Mucosa of stomach (tissue), 1 donor: Measurements from ENCODE around the gene GMPR2.
"Not testable (repeated sequence)": the region's sequence is repeated elsewhere in the genome, so short reads cannot be mapped to it uniquely, and the experiment has no call there.

Experiments used
- H3K27me3 ChIP-seq: one replicate; pipeline ENCODE4 v1.7.0; 2013; ENCODE audit warnings: mild to moderate bottlenecking, low read length; ENCODE audit not compliant: control insufficient read depth, insufficient read depth
- H3K36me3 ChIP-seq: one replicate; pipeline ENCODE4 v1.7.0; 2013; ENCODE audit warnings: low read length; ENCODE audit not compliant: control insufficient read depth, insufficient read depth
- H3K4me1 ChIP-seq: one replicate; pipeline ENCODE4 v1.7.0; 2013; ENCODE audit warnings: mild to moderate bottlenecking, low read length; ENCODE audit not compliant: control insufficient read depth, insufficient read depth
- H3K4me3 ChIP-seq: one replicate; pipeline ENCODE4 v1.7.0; 2013; ENCODE audit warnings: low read length
- H3K9ac ChIP-seq: one replicate; pipeline ENCODE4 v1.7.0; 2013; ENCODE audit warnings: mild to moderate bottlenecking, low read length, moderate library complexity
- H3K9me3 ChIP-seq: one replicate; pipeline ENCODE4 v1.7.0; 2013; ENCODE audit warnings: mild to moderate bottlenecking, low read length, moderate library complexity; ENCODE audit not compliant: control insufficient read depth
- donor health status: Pancreatic carcinoma.

GMPR2 gene

DNA sequence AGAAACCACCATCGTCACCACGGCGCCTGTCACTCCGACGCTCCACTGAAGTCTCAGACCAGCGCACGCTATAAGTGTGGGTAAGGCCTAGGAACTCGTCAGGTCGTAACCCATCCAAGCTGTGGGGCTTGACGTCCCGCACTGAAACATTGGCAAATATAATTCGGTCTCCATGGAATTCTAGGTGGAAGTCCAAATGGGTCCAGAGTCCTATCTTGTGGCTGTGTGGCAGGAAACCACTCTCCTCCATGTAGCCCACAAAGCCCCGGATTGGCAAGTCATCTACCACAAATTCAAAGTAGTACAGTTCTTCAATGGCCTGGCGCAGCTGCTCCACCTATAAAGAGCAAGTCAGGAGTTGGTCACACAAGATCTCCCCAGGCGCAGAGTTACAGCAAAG is 39.8 kb upstream of the GMPR2 start:
- peaks cover 26% of the 10 kb centered on the region for H3K4me1 ChIP-seq
- H3K36me3 ChIP-seq, result no peaks in the 10 kb centered on the region
- H3K9me3 ChIP-seq, result no peaks in the 10 kb centered on the region
- no peak overlapping the region for H3K9ac ChIP-seq
- no peaks in the 10 kb centered on the region for H3K27me3 ChIP-seq
- no peak overlapping the region for H3K4me3 ChIP-seq

DNA sequence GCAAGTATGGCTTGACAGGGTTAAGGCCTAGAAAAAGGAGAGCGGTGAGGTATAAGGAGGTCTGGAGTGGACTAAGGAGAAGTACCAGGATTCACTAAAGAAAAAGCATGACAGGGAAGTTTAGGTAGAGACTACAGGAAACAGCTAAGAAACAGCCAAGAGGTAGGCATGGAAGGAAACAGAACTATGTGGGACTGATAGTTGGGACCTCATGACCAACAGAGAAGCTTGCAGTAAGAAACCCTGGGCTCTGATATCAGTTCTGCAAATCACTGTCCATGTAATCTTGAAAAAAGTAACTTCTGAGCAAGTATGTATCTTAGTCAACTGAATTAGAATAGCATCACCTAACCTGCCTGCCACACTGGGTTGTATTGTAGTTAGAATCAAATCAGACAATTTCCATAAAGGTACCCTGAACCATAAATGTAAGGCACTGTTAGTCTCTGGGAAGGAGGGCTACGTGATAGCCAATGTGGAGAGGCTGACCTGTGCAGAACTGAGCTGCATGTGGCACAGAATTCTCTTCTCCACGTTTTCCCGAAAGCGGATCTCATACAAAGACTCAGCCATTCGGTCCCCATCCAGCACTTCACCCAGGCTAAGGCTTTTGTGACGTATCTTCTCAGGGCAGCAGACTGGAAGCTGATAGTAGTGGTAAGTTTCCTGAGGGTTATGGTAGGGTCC is 38.4 kb upstream of the GMPR2 start:
- Histone ChIP-seq H3K27me3 (no peaks in the 10 kb centered on the region), H3K36me3 (no peaks in the 10 kb centered on the region), H3K9ac (peak overlapping the region; percentile 95), H3K4me1 (peaks cover 22% of the 10 kb centered on the region), H3K4me3 (peak overlapping the region; percentile 58), H3K9me3 (no peaks in the 10 kb centered on the region)

DNA sequence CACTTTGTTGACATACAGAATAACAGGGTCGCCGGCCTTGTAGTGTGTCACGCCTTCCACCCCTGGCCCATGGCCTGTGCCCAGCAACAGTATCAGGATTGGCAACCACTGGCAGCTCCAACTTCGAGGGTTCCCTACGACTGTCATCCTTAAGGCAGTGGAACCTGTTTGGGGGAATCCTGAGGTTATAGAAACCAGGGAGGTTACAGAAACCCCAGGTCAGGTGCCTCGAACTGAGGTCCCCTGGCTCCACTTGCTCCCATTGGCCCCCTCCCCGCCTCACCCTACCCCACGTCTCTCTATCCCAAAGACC is 37.9 kb upstream of the GMPR2 start:
- peak overlapping the region; percentile 95 for H3K9ac ChIP-seq
- peak overlapping the region; percentile 58 for H3K4me3 ChIP-seq
- no peaks in the 10 kb centered on the region for H3K27me3 ChIP-seq
- no peaks in the 10 kb centered on the region for H3K36me3 ChIP-seq
- peaks cover 22% of the 10 kb centered on the region for H3K4me1 ChIP-seq
- no peaks in the 10 kb centered on the region for H3K9me3 ChIP-seq

DNA sequence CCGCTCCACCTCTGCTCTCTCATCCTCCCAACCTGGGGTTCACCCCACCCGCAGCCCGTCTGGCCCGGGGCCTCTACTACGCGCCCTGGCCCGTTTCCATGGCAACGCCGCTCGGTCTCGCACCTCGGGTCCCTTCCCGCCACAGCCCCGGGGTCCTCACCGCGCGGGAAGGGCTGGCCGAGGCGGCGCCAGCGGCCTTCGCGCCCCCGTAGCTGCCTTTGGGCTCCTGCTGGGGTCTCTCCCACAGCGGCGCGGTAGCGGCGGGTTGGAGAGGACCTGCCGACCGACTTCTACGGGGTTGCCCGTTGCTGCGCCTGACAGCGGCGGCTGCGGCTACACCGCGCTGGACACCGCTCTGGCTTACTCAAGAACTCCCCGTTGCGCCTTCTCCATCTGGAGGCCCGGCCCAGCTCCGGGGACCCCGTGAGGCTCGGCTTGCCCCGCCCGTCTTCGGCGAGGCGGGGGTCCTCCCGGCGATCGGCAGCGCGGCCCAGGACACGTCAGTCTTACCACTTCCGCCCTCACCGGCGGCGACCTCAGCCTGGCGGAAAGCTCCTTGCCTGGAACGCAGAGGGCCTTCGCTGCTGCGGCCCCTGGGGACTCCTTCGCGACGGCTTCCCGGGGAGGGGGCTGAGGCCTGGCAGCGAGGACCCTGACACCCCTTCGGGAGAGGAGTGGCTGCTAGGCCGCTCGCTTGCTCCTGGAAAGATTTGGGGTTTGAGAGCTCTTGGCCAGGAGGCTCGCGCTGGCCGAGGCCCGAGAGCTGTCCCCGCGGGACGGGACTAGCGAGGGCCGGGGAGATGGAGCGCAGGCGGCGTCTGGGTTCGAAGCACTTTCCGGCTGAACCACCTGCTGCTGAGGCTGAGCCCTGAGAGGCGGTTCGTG is 37.3 kb upstream of the GMPR2 start, which contains the start of gene TM9SF1:
Gene TM9SF1, minus strand, starts transcription at position 256 of the 885 bp plus-strand sequence. CDS start 422 bp downstream, outside the sequence.
- H3K4me3 ChIP-seq, result peak within 1 kb of the TSS; percentile 58
- no peaks in the 10 kb centered on the region for H3K36me3 ChIP-seq
- peak within 1 kb of the TSS; percentile 95 for H3K9ac ChIP-seq
- H3K4me1 ChIP-seq, result peaks cover 22% of the 10 kb centered on the region
- no peaks in the 10 kb centered on the region for H3K27me3 ChIP-seq
- H3K9me3 ChIP-seq, result no peaks in the 10 kb centered on the region

DNA sequence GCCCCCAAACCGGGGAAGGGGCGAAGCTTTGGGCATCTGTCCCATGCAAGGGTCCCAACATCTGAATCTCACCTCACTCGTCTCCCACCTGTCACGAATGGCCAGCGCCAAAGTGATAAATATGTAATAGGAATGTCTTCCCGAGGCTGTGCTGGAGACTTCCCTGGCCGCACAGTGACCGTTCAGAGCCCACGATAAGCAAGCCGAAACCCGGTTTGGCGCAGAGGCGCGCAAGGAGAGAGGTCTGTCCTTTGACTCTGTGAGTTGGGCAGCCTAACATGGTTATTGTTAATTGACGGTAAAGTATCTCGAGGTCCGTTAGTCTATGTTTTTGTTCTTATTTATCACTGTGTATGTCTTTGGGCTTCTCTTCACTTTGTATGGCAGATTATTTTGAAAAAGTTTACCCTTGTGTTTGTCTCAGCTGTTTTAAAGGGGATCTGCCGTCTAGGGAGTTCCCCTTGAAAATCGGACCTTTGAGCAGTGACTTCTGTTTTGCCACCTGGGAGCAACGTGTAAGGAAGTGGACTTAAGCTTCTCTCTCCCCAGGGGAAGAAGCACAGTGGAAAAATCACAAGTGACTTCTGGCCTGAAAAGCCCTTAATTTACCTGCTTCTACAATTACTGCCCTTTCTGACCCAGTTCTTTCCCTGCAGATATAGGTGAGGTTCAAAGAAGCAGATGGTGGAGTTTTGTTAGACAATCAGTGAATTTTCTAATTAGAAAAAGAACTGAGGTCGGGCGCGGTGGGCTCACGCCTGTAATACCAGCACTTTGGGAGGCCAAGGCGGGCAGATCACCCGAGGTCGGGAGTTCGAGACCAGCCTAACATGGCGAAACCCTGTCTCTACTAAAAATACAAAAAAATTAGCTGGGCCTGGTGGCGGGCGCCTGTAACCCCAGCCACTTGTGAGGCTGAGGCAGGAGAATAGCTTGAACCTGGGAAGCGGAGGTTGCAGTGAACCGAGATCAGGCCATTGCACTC is 36.4 kb upstream of the GMPR2 start:
- Histone ChIP-seq H3K27me3 (no peaks in the 10 kb centered on the region), H3K36me3 (no peaks in the 10 kb centered on the region), H3K4me1 (peaks cover 22% of the 10 kb centered on the region), H3K9ac (peak overlapping the region; percentile 95), H3K4me3 (peak overlapping the region; percentile 58), H3K9me3 (no peaks in the 10 kb centered on the region)

DNA sequence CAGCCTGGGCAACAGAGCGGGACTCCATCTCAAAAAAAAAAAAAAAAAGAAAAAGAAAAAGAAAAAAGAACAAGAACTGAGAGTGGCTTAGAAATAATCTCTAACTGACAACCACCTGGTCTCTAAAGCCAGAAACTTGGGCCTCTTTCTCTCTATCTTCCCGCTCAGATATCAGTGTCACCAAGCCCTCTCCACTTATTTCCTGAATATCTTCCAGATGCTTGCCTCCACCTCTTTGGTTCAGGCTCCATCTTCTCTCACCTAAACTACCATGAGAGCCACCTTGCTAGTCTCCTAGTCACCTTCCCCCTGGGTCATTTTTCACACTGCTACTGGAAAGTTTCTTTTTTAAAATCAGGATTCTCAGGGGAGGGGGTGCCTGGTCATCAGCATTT is 35.7 kb upstream of the GMPR2 start:
- H3K36me3 ChIP-seq, result no peaks in the 10 kb centered on the region
- H3K27me3 ChIP-seq, result no peaks in the 10 kb centered on the region
- peaks cover 22% of the 10 kb centered on the region for H3K4me1 ChIP-seq
- H3K9ac ChIP-seq, result no peak overlapping the region
- H3K9me3 ChIP-seq, result no peaks in the 10 kb centered on the region
- no peak overlapping the region for H3K4me3 ChIP-seq

DNA sequence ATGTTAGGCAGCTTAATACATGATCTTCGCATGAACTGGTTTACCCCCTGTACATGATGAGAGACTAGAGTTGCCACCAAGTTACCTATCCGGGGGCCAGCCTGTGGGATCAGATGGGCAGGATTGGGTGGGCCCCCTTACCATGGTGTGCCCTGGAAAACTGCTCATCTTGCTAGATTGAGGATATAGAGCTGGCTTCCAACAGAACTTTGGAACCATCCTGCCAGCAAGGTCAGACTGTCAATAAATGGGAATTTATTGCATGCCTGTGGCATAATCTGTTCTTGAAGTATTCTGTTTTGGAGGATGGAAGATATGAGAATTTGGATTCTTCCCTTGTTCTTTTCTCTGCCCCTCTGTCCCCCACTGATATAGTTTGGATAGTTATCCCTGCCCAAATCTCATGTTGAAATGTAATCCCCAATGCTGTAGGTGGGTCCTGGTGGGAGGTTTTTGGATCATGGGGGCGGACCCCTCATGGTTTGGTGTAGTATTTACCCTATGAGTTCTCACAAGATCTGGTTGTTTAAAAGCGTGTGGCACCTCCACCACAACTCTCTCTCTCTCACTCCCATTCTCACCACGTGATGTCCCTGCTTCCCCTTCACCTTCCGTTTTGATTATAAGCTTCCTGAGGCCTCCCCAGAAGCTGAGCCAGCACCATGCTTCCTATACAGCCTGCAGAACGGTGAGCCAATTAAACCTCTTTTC is 33.8 kb upstream of the GMPR2 start:
- Histone ChIP-seq H3K9me3 (no peaks in the 10 kb centered on the region), H3K9ac (no peak overlapping the region), H3K27me3 (no peaks in the 10 kb centered on the region), H3K4me1 (peaks cover 22% of the 10 kb centered on the region), H3K4me3 (no peak overlapping the region), H3K36me3 (no peaks in the 10 kb centered on the region)

DNA sequence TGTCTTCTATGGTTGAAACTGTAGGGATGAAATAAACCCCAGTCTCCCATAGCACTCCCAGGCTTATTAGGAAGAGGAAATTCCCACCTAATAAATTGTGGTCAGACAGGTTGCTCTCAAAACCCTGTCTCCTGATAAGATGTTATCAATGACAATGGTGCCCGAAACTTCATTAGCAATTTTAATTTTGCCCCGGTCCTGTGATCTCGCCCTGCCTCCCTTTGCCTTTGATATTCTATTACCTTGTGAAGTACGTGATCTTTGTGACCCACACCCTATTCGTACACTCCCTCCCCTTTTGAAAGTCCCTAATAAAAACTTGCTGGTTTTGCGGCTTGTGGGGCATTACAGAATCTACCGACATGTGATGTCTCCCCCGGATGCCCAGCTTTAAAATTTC is 30.2 kb upstream of the GMPR2 start:
- H3K27me3 ChIP-seq, H3K9me3 ChIP-seq, H3K9ac ChIP-seq, H3K36me3 ChIP-seq, H3K4me3 ChIP-seq, H3K4me1 ChIP-seq: not testable (repeated sequence)

DNA sequence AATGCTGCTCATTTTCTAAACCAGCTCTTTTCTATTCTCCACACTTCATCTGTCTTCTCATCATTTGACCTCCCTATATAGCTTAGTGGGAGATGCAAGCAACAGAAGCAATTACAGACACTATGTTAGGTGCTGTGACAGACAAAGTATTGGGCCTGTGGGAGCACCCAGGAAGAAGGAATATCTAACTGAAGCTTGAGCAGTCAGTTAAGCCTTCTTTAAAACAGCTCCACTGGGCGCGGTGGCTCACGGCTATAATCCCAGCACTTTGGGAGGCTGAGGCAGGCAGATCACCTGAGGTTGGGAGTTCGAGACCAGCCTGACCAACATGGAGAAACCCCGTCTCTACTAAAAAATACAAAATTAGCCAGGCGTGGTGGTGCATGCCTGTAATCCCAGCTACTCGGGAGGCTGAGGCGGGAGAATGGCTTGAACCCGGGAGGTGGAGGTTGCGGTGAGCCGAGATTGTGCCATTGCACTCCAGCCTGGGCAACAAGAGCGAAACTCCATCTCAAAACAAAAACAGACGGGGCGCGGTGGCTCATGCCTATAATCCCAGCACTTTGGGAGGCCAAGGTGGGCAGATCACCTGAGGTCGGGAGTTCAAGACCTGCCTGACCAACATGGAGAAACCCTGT is 29.4 kb upstream of the GMPR2 start:
- H3K9ac ChIP-seq, H3K27me3 ChIP-seq, H3K36me3 ChIP-seq, H3K4me3 ChIP-seq, H3K4me1 ChIP-seq, H3K9me3 ChIP-seq: not testable (repeated sequence)

DNA sequence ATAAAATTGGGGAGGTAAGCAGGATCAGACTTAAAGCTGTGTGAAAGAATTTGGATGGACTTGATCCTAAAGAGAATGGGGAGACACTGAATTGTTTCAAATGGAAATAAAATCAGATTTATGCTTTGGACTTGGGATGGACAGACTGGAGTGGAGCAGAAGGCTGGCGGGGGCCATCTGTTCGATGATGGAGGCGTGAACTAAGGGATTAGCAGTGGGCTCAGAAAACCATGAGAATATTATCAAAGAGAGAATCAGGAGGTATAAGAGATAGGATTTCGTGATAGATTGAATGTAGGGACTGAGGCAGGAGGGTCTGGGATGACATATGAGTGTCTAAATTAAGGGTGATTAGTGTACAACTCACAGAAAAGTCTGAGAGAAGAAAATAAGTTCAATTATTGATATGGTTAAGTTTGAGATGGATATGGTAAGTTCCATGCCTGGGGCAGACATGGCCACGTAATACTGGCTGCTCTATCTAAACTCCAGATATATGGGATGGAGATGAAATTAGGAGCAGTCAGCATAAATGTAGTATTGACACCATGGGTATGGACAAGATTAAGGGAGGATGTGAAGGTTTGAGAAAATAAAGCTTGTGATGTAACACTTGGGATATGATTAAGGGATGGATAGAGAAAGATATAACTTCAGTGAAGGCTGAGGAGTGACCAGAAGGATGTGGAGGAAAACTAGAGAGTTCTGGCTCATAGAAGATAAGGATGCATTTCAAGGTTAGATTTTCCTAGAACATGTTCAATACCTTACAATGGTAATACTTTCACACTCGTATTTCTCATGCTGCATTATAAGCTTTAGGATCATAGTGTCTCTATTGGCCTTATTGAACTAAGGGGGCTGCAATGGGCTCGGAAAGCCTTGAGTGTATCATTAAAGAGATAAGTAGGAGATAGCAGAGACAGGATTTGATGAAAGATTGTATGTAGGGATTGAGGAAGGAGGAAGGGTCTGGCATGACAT is 28.3 kb upstream of the GMPR2 start:
- Histone ChIP-seq H3K9me3 (no peaks in the 10 kb centered on the region), H3K4me1 (no peaks in the 10 kb centered on the region), H3K4me3 (no peak overlapping the region), H3K27me3 (no peaks in the 10 kb centered on the region), H3K9ac (no peak overlapping the region), H3K36me3 (peaks cover 6% of the 10 kb centered on the region)
